GM12878 (cell line): Measurements from ENCODE around the gene ZFYVE19. TPM values are rescaled to one million over a fixed set of nuclear protein-coding genes. Genes with fewer than 3 reads are reported as not detected.

Source experiments
- BCL11A ChIP-seq: IDR thresholded peaks from 2 replicates; pipeline ENCODE4 v1.6.1; 2011; ENCODE audit warnings: low read depth, low read length
- BMI1 ChIP-seq: fragments of 450-650 bp; IDR thresholded peaks from 2 replicates; pipeline ENCODE4 v1.6.1; 2016; ENCODE audit warnings: mild to moderate bottlenecking, moderate library complexity, borderline replicate concordance
- CBFB ChIP-seq: IDR thresholded peaks from 2 replicates; pipeline ENCODE4 v1.6.1; 2016; ENCODE audit warnings: antibody characterized with exemption, low read depth
- CBX3 ChIP-seq: fragments of 200-600 bp; sonication (generic); IDR thresholded peaks from 2 replicates; pipeline ENCODE4 v1.6.1; 2016; ENCODE audit warnings: low read depth, borderline replicate concordance
- CBX5 ChIP-seq: sonication (generic); IDR thresholded peaks from 2 replicates; pipeline ENCODE4 v1.6.1; 2016; ENCODE audit warnings: low read depth, moderate library complexity, mild to moderate bottlenecking, inconsistent platforms
- CEBPB ChIP-seq, 2 experiments: fragments of 150-350 bp in 1 of 2; IDR thresholded peaks; 2 replicates each; pipeline ENCODE4 v1.6.1; 2012 to 2014; ENCODE audit warnings: low read depth in 2 of 2, low read length in 2 of 2, borderline replicate concordance in 1 of 2, inconsistent platforms in 1 of 2
- CHD2 ChIP-seq: IDR thresholded peaks from 2 replicates; pipeline ENCODE4 v1.6.1; 2011; ENCODE audit warnings: low read depth, low read length, improper control_type of control experiment, borderline replicate concordance
- CREB1 ChIP-seq: IDR thresholded peaks from 2 replicates; pipeline ENCODE4 v1.6.1; 2012; ENCODE audit warnings: low read depth, mild to moderate bottlenecking, inconsistent platforms
- EED ChIP-seq: sonication (generic); IDR thresholded peaks from 2 replicates; pipeline ENCODE4 v1.6.1; 2016; ENCODE audit warnings: antibody characterized with exemption, low read depth
- EGR1 ChIP-seq, 2 experiments: IDR thresholded peaks; 1 replicate in 1 of 2; 2 replicates in 1 of 2; pipeline ENCODE4 v1.6.1; 2011 to 2012; ENCODE audit warnings: low read depth in 2 of 2, low read length in 2 of 2, borderline replicate concordance in 1 of 2, mild to moderate bottlenecking in 1 of 2, moderate library complexity in 1 of 2
- IKZF2 ChIP-seq, 2 experiments: fragments of 450-650 bp; IDR thresholded peaks; 2 replicates each; pipeline ENCODE4 v1.6.1; 2017; ENCODE audit warnings: mild to moderate bottlenecking in 2 of 2, moderate library complexity in 2 of 2
- LARP7 ChIP-seq: fragments of 450-650 bp; IDR thresholded peaks from 2 replicates; pipeline ENCODE4 v1.6.1; 2017; ENCODE audit warnings: mild to moderate bottlenecking
- MTA2 ChIP-seq: fragments of 450-650 bp; IDR thresholded peaks from 2 replicates; pipeline ENCODE4 v1.6.1; 2016; ENCODE audit warnings: low read depth, mild to moderate bottlenecking, moderate library complexity
- MXI1 ChIP-seq: fragments of 150-350 bp; IDR thresholded peaks from 2 replicates; pipeline ENCODE4 v1.6.1; 2011; ENCODE audit warnings: low read depth, mild to moderate bottlenecking, inconsistent platforms, low read length, improper control_type of control experiment
- MYB ChIP-seq: fragments of 150-350 bp; IDR thresholded peaks from 2 replicates; pipeline ENCODE4 v1.6.1; 2014; ENCODE audit warnings: mild to moderate bottlenecking, low read depth, low read length, borderline replicate concordance
- PAX8 ChIP-seq: fragments of 450-650 bp; IDR thresholded peaks from 2 replicates; pipeline ENCODE4 v1.6.1; 2017; ENCODE audit warnings: mild to moderate bottlenecking, moderate library complexity
- POLR2AphosphoS2 ChIP-seq: IDR thresholded peaks from 2 replicates; pipeline ENCODE4 v1.6.1; 2011; ENCODE audit warnings: low read depth, mild to moderate bottlenecking, low read length, improper control_type of control experiment, moderate library complexity
- RBBP5 ChIP-seq: fragments of 200-600 bp; sonication (generic); conservative IDR thresholded peaks from 2 replicates; pipeline ENCODE4 v1.6.1; 2016
- RUNX3 ChIP-seq: IDR thresholded peaks from 2 replicates; pipeline ENCODE4 v1.6.1; 2012; ENCODE audit warnings: low read length, inconsistent platforms
- SMAD1 ChIP-seq: fragments of 450-650 bp; IDR thresholded peaks from 2 replicates; pipeline ENCODE4 v1.6.1; 2018; ENCODE audit warnings: mild to moderate bottlenecking, low read depth; ENCODE audit not compliant: partially characterized antibody
- SMARCA5 ChIP-seq: fragments of 450-650 bp; IDR thresholded peaks from 2 replicates; pipeline ENCODE4 v1.6.1; 2017; ENCODE audit warnings: mild to moderate bottlenecking
- SMC3 ChIP-seq: IDR thresholded peaks from 2 replicates; pipeline ENCODE4 v1.6.1; 2011; ENCODE audit warnings: low read length, improper control_type of control experiment, borderline replicate concordance
- SREBF2 ChIP-seq: IDR thresholded peaks from 2 replicates; pipeline ENCODE4 v1.6.1; 2012; ENCODE audit warnings: mild to moderate bottlenecking, low read length
- SUZ12 ChIP-seq: fragments of 200-600 bp; sonication (generic); IDR thresholded peaks from one replicate; pipeline ENCODE4 v1.6.1; 2018; ENCODE audit warnings: antibody characterized with exemption, mild to moderate bottlenecking; ENCODE audit not compliant: unreplicated experiment
- TBL1XR1 ChIP-seq: IDR thresholded peaks from 2 replicates; pipeline ENCODE4 v1.6.1; 2012; ENCODE audit warnings: low read depth, low read length, improper control_type of control experiment
- TCF12 ChIP-seq: IDR thresholded peaks from 2 replicates; pipeline ENCODE4 v1.6.1; 2011; ENCODE audit warnings: low read depth, mild to moderate bottlenecking, low read length
- TCF3 ChIP-seq: IDR thresholded peaks from 2 replicates; pipeline ENCODE4 v1.6.1; 2012; ENCODE audit warnings: low read depth, mild to moderate bottlenecking, low read length, borderline replicate concordance; ENCODE audit not compliant: insufficient read depth
- TCF7 ChIP-seq: IDR thresholded peaks from 2 replicates; pipeline ENCODE4 v1.6.1; 2014; ENCODE audit warnings: antibody characterized with exemption, borderline replicate concordance
- YBX1 ChIP-seq: fragments of 450-650 bp; IDR thresholded peaks from 2 replicates; pipeline ENCODE4 v1.6.1; 2016; ENCODE audit warnings: antibody characterized with exemption
- ZNF207 ChIP-seq: fragments of 450-650 bp; IDR thresholded peaks from 2 replicates; pipeline ENCODE4 v1.6.1; 2014; ENCODE audit warnings: antibody characterized with exemption, mild to moderate bottlenecking, borderline replicate concordance
- polyA plus RNA-seq, 11 experiments: library from polyadenylated mRNA; depleted of rRNA in 4 of 11; unstranded in 6 of 11; stranded (reverse) in 5 of 11; fragments of >200 nt; fragmentation: Nextera tagmentation in 4 of 11; fragmentation: Illumina TruSeq in 1 of 11; extraction: Ambion mirVana in 4 of 11; extraction: Trizol in 1 of 11; gene quantifications; 1 replicate in 1 of 11; 2 replicates in 10 of 11; pipeline versions ENCODE4 v1.2.1 to v1.2.3, GENCODE V29; 2011 to 2016; ENCODE audit warnings: inconsistent platforms in 2 of 11, missing spikeins in 2 of 11, low read depth in 1 of 11
- total RNA-seq, 4 experiments: library from RNA; depleted of rRNA in 3 of 4; stranded (reverse); fragments of >200 nt in 3 of 4; fragmentation: Illumina TruSeq in 1 of 4; extraction: Trizol in 1 of 4; gene quantifications; 2 replicates each; pipeline versions ENCODE4 v1.2.1 to v1.2.3, GENCODE V29; 2013 to 2021
- TF ChIP-seq, protein P1 (sequence below), 3 experiments: IDR thresholded peaks in 2 of 3; conservative IDR thresholded peaks in 1 of 3; 2 replicates each; pipeline ENCODE4 v1.5.1; 2011; ENCODE audit warnings: low read depth in 3 of 3, low read length in 3 of 3, mild to moderate bottlenecking in 3 of 3, control low read depth in 2 of 3, moderate library complexity in 2 of 3, inconsistent platforms in 1 of 3, mixed read lengths in 1 of 3; ENCODE audit not compliant: control insufficient read depth in 2 of 3, insufficient read depth in 1 of 3; ENCODE audit errors: extremely low read depth in 1 of 3
- TF ChIP-seq, protein P2 (sequence below): IDR thresholded peaks from 2 replicates; pipeline ENCODE4 v1.6.1; 2012; ENCODE audit warnings: low read depth, low read length, improper control_type of control experiment

The ZFYVE19 gene
- total and polyA plus RNA-seq, 10 of the 15 experiments (the other 5 are each of a cell fraction or from before 2014, with no cell fraction given), result 1.7 to 36.3 (median 17.0) TPM

DNA sequence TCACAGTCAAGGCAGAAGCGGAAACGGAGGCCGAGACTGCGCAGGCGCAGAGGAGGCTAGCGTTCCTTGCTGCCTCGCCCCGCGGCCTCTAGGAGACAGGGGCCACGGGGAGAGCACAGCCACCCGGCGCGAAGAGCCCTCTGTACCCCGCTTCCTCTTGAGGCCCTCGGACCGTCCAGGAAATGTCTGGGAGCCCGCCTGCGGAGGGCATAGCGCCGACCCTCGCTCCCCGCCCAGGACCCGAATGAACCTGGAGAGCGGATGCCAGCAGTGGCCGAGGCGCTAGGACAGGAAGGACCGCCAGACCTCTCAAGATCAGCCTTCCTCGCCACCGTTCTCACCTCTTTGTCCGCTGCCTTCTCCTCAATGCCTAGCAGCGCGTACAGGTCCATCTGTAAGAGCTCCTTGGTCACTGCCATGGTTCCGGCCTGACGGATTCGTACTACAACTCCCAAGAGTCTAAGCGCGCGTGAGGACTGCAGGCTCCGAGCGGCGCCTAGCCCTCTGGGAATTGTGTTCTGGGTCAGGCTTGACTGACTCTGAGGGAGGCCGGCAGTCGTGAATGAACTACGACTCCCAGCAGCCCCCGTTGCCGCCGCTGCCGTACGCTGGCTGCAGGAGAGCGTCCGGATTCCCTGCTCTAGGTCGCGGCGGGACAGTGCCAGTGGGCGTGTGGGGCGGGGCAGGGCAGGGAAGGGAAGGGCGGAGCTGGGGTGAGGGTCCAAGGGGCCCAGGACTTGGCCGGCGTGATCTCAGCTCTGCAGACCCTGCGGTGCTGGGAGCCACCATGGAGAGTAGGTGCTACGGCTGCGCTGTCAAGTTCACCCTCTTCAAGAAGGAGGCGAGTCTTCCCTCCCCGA, at the start of gene ZFYVE19, which contains the start of gene DNAJC17 (continued):
- TF ChIP-seq TCF3 (no peak), PAX8 (no peak; the same call in 1 of the 2 replicates), EED (no peak), CBFB (no peak), IKZF2 (IDR thresholded peaks at IDR 0.05) (peak; percentile 47 to 61; a peak in 2 of 4 replicates), CBX3 (no peak), CHD2 (peak; percentile 78), MYB (no peak), ZNF207 (peak; percentile 82; the same call in 1 of the 2 replicates), TCF7 (no peak), EGR1 (IDR thresholded peaks at IDR 0.05; ENCODE audit: borderline replicate concordance in 1 of 2, low read depth in 2 of 2, low read length in 2 of 2) (peak; percentile 44 to 82; a peak in 2 of 3 replicates), SREBF2 (no peak), TBL1XR1 (no peak; the same call in 1 of the 2 replicates), CBX5 (no peak), BCL11A (0 out of 2 replicates have a peak, but pooled peaks have one; percentile 2), SMAD1 (peak; percentile 18), MXI1 (peak; percentile 42), CEBPB (IDR thresholded peaks at IDR 0.05; ENCODE audit: borderline replicate concordance in 1 of 2, low read depth in 2 of 2, low read length in 2 of 2) (no peak), YBX1 (no peak), POLR2AphosphoS2 (peak; percentile 68), SMARCA5 (peak; percentile 63), RBBP5 (no peak), LARP7 (peak; percentile 80), SUZ12 (no peak), RUNX3 (no peak), MTA2 (no peak), TCF12 (no peak), BMI1 (no peak), CREB1 (peak; percentile 87), SMC3 (no peak)
- TF ChIP-seq, protein P1, sequence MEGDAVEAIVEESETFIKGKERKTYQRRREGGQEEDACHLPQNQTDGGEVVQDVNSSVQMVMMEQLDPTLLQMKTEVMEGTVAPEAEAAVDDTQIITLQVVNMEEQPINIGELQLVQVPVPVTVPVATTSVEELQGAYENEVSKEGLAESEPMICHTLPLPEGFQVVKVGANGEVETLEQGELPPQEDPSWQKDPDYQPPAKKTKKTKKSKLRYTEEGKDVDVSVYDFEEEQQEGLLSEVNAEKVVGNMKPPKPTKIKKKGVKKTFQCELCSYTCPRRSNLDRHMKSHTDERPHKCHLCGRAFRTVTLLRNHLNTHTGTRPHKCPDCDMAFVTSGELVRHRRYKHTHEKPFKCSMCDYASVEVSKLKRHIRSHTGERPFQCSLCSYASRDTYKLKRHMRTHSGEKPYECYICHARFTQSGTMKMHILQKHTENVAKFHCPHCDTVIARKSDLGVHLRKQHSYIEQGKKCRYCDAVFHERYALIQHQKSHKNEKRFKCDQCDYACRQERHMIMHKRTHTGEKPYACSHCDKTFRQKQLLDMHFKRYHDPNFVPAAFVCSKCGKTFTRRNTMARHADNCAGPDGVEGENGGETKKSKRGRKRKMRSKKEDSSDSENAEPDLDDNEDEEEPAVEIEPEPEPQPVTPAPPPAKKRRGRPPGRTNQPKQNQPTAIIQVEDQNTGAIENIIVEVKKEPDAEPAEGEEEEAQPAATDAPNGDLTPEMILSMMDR (IDR thresholded peaks at IDR 0.05 in 2 of 3, conservative IDR thresholded peaks at IDR 0.05 in 1 of 3; ENCODE audit: control insufficient read depth in 2 of 3, extremely low read depth in 1 of 3, insufficient read depth in 1 of 3, low read depth in 3 of 3, low read length in 3 of 3), result peak in 1 of 3 experiments; percentile 20; a peak in 1 of 6 replicates
- TF ChIP-seq, protein P2, sequence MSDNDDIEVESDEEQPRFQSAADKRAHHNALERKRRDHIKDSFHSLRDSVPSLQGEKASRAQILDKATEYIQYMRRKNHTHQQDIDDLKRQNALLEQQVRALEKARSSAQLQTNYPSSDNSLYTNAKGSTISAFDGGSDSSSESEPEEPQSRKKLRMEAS, result peak; percentile 65
